ENCODE data around the gene BCL2L14.

GRCh38 chr12:12099102-12099501 lies 28.4 kb downstream of the BCL2L14 start:
- no peak for TF ChIP-seq CTCF (IDR thresholded peaks at IDR 0.05)
- TF ChIP-seq POLR2A (IDR thresholded peaks at IDR 0.05) = no peak

Data from body of pancreas (tissue), 4 donors.